Loucy (cell line): ENCODE measurements around the gene TRIM15.

Source experiments
- H2AFZ ChIP-seq: fragments of 200-600 bp; sonication (generic); 2 replicates; pipeline ENCODE4 v1.6.0; 2016; ENCODE audit warnings: antibody characterized with exemption, mild to moderate bottlenecking, low read length, moderate library complexity
- H3F3A ChIP-seq: fragments of 200-600 bp; 2 replicates; pipeline ENCODE4 v1.6.0; 2016; ENCODE audit warnings: antibody characterized with exemption, low read depth, mild to moderate bottlenecking
- H3K27me3 ChIP-seq: fragments of 200-600 bp; sonication (generic); 2 replicates; pipeline ENCODE4 v1.6.1; 2014; ENCODE audit warnings: low read length, mild to moderate bottlenecking; ENCODE audit not compliant: insufficient read depth, poor library complexity, severe bottlenecking
- H3K36me3 ChIP-seq: fragments of 200-600 bp; sonication (generic); 2 replicates; pipeline ENCODE4 v1.6.1; 2016; ENCODE audit warnings: low read length; ENCODE audit not compliant: insufficient read depth
- H3K4me1 ChIP-seq: fragments of 200-600 bp; sonication (generic); 2 replicates; pipeline ENCODE4 v1.5.1; 2014; ENCODE audit warnings: low read length, mild to moderate bottlenecking; ENCODE audit not compliant: insufficient read depth, poor library complexity, severe bottlenecking
- H3K4me2 ChIP-seq: fragments of 200-600 bp; sonication (generic); 2 replicates; pipeline ENCODE4 v1.6.0; 2014; ENCODE audit warnings: antibody characterized with exemption, low read length, low read depth, mild to moderate bottlenecking; ENCODE audit not compliant: poor library complexity, severe bottlenecking
- H3K4me3 ChIP-seq: fragments of 200-600 bp; sonication (generic); 2 replicates; pipeline ENCODE4 v1.5.1; 2014; ENCODE audit warnings: low read length, mild to moderate bottlenecking, mixed read lengths; ENCODE audit not compliant: poor library complexity, severe bottlenecking
- H3K79me2 ChIP-seq: fragments of 200-600 bp; sonication (generic); 2 replicates; pipeline ENCODE4 v1.6.1; 2014; ENCODE audit warnings: low read length; ENCODE audit not compliant: insufficient read depth
- H3K9ac ChIP-seq: fragments of 200-600 bp; sonication (generic); 2 replicates; pipeline ENCODE4 v1.6.0; 2014; ENCODE audit warnings: mild to moderate bottlenecking, low read depth, low read length, moderate library complexity; ENCODE audit not compliant: poor library complexity, severe bottlenecking
- H3K9me2 ChIP-seq: fragments of 200-600 bp; sonication (generic); replicated peaks from 2 replicates; pipeline ENCODE4 v1.6.1; 2016; ENCODE audit warnings: low read depth, low read length, mixed read lengths
- H3K9me3 ChIP-seq: fragments of 200-600 bp; sonication (generic); 2 replicates; pipeline ENCODE4 v1.6.1; 2014; ENCODE audit warnings: mild to moderate bottlenecking, antibody characterized with exemption, low read length, low read depth; ENCODE audit not compliant: insufficient read depth
- H4K20me1 ChIP-seq: fragments of 200-600 bp; sonication (generic); 2 replicates; pipeline ENCODE4 v1.6.0; 2014; ENCODE audit warnings: antibody characterized with exemption, low read length, mild to moderate bottlenecking; ENCODE audit not compliant: insufficient read depth, poor library complexity, severe bottlenecking
- CTCF ChIP-seq: fragments of 200-600 bp; sonication (generic); conservative IDR thresholded peaks from 2 replicates; pipeline ENCODE4 v1.5.1; 2014; ENCODE audit warnings: mild to moderate bottlenecking, antibody characterized with exemption, low read length
- EZH2phosphoT487 ChIP-seq: fragments of 200-600 bp; IDR thresholded peaks from 2 replicates; pipeline ENCODE4 v1.6.1; 2018; ENCODE audit warnings: antibody characterized with exemption, mild to moderate bottlenecking, moderate library complexity, borderline replicate concordance

Gene TRIM15

GRCh38 chr6:30121446-30122366 lies 41.6 kb upstream of the TRIM15 start:
- Histone ChIP-seq H3K79me2 (no peaks in the 10 kb centered on the region), H3K4me3 (no peak overlapping the region), H3K27me3 (no peaks in the 10 kb centered on the region), H3K36me3 (no peaks in the 10 kb centered on the region), H3K4me1 (no peaks in the 10 kb centered on the region), H2AFZ (no peak overlapping the region), H3K9me3 (no peaks in the 10 kb centered on the region), H3K9me2 (no peaks in the 10 kb centered on the region), H3F3A (no peaks in the 10 kb centered on the region), H3K9ac (no peak overlapping the region), H3K4me2 (no peak overlapping the region), H4K20me1 (no peaks in the 10 kb centered on the region)
- TF ChIP-seq CTCF: no peak
- no peak for TF ChIP-seq EZH2phosphoT487

DNA sequence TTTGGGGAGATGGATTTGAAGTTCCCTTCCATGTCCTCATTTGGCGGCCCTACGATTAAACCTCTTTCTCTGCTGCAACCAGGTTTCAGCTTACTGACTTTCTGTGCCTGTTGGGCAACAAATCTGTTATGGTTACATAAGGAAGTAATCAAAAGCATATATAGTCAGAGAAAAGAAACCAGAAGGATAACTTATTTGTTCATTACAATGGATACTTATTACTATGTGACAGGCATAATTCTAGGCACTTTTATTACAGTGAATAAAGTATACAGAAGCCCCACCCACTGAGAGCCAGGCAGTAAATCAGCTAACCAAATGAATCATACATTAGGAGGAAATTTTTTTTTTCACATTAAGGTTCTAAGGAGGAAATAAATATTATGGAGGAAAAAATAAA lies 40.8 kb upstream of the TRIM15 start:
- no peaks in the 10 kb centered on the region for H3K9me3 ChIP-seq
- no peak overlapping the region for H3K9ac ChIP-seq
- H3K36me3 ChIP-seq: no peaks in the 10 kb centered on the region
- no peaks in the 10 kb centered on the region for H4K20me1 ChIP-seq
- H3K4me3 ChIP-seq: no peak overlapping the region
- H3K79me2 ChIP-seq: no peaks in the 10 kb centered on the region
- H3F3A ChIP-seq: no peaks in the 10 kb centered on the region
- H2AFZ ChIP-seq: no peak overlapping the region
- no peaks in the 10 kb centered on the region for H3K27me3 ChIP-seq
- H3K4me2 ChIP-seq: no peak overlapping the region
- TF ChIP-seq EZH2phosphoT487 (no peak), CTCF (no peak)
- H3K9me2 ChIP-seq: no peaks in the 10 kb centered on the region
- H3K4me1 ChIP-seq: no peaks in the 10 kb centered on the region

GRCh38 chr6:30127238-30128093 lies 35.9 kb upstream of the TRIM15 start:
- Histone ChIP-seq H2AFZ (no peak overlapping the region), H3F3A (no peaks in the 10 kb centered on the region), H3K9me2 (no peaks in the 10 kb centered on the region), H3K9ac (no peak overlapping the region), H3K79me2 (no peaks in the 10 kb centered on the region), H3K9me3 (no peaks in the 10 kb centered on the region), H3K4me1 (peaks cover 8% of the 10 kb centered on the region), H3K36me3 (no peaks in the 10 kb centered on the region), H3K27me3 (no peaks in the 10 kb centered on the region), H4K20me1 (no peaks in the 10 kb centered on the region), H3K4me3 (no peak overlapping the region), H3K4me2 (no peak overlapping the region)
- TF ChIP-seq CTCF: no peak
- no peak for TF ChIP-seq EZH2phosphoT487
